ENCODE data around the gene TFCP2L1.

- TF ChIP-seq EZH2 (IDR thresholded peaks at IDR 0.05; ENCODE audit: low read depth, unreplicated experiment) (no peak), CTCF (conservative IDR thresholded peaks at IDR 0.05; ENCODE audit: low read depth in 2 of 2) (no peak), REST (IDR thresholded peaks at IDR 0.05; ENCODE audit: unreplicated experiment) (no peak), POLR2AphosphoS5 (IDR thresholded peaks at IDR 0.05; ENCODE audit: low read depth) (no peak), JUNB (IDR thresholded peaks at IDR 0.05; ENCODE audit: unreplicated experiment) (no peak), STAT1 (IDR thresholded peaks at IDR 0.05; ENCODE audit: unreplicated experiment) (no peak), NANOG (IDR thresholded peaks at IDR 0.05; ENCODE audit: borderline replicate concordance) (no peak), ETS1 (IDR thresholded peaks at IDR 0.05) (no peak)
Measured at GRCh38 chr2:121257480-121257840, 27.5 kb downstream of the TFCP2L1 start.

All from GM23338 (cell line).